Raji (cell line): Measurements from ENCODE around the gene HPS5.

ENCODE experiments used
- POLR2A ChIP-seq: IDR thresholded peaks from 2 replicates; pipeline ENCODE4 v1.6.1; 2011; ENCODE audit warnings: low read depth, low read length, control low read depth; ENCODE audit not compliant: insufficient read depth

The HPS5 gene

DNA sequence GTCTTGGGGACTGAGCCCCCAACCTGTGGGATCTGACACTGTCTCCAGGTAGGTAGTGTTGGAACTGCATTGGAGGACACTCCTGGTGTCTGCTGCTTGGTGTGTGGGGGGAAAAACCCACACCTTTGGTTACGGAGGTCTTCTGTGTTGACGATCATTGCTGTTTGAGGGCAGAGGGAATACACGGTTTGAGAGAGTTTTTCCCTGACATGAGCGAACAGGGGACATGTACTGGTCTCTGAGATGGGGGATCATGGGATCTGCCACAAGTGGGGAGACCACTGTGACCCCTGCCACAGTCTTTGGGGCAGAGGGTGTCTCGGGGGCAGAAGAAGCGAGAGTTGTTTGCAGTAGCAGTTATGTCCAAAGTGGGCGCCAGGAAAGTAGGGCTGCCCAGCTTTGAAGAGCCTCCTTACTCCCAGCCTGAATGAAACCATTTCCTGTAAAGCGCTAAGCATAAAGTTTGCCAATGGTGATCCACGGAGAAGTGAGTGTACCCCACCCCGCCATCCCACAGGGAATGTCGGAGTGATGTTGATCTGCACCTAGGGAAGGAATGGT lies 68.1 kb downstream of the HPS5 start:
- no peak for TF ChIP-seq POLR2A

DNA sequence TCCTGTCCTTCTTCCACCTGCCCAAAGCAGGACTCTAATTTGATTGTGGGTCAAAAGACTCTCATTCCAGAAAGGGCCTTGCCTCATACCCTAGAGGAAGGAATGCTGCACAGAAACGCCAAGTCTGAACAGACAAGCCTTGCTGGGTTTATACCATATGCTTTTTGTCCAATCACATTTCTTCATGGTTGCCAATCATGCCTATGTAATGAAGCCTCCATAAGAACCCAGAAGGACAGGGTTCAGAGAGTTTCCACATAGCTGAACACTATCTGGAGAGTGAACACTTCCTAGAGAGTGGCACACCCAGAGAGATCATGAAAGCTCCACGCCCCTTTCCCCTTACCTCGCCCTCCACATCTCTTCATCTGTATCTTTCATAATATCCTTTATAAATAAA lies 68.7 kb downstream of the HPS5 start:
- TF ChIP-seq POLR2A, result no peak

DNA sequence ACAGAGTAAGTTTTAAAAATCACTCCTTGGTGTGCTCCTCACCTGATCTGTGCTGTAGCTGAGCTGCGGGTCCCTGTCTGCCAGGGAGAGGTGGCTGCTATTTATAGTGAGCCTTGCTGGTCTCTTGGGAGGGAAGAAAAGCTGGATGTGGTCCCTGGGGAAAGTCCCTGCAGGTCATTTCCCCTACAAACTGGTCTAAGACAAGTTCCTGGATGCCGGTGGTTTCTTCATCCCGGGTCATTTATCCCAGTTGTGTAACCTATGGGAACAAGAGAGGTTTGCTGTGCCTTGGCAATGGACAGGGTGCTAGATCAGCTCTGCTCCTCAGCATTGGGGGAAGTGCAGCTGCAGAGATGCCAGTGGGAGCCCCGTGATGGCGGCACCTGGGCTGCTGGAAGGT lies 73.4 kb downstream of the HPS5 start, which contains the start of gene SAA2:
Gene SAA2 (minus strand): TSS at position 108 of the 400 bp plus-strand sequence. CDS start 657 bp downstream, outside the sequence.
- TF ChIP-seq POLR2A, result no peak

DNA sequence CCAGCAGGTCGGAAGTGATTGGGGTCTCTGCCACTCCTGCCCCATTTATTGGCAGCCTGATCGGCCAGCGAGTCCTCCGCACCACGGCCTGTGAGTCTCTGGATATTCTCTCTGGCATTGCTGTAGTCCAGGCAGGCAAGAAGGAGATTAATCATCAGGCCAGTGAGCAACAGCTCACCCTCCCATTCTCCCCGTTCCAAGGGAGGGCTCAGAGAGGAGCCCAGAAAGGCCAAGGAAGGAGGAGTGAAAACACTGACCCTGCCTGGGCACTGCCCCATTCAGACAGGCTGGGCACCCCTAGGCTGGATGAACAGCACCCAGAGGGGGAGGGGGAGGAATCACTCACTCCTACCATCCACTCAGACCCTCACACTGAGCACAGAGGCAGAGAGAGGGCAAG lies 76.5 kb downstream of the HPS5 start:
- TF ChIP-seq POLR2A, result no peak

DNA sequence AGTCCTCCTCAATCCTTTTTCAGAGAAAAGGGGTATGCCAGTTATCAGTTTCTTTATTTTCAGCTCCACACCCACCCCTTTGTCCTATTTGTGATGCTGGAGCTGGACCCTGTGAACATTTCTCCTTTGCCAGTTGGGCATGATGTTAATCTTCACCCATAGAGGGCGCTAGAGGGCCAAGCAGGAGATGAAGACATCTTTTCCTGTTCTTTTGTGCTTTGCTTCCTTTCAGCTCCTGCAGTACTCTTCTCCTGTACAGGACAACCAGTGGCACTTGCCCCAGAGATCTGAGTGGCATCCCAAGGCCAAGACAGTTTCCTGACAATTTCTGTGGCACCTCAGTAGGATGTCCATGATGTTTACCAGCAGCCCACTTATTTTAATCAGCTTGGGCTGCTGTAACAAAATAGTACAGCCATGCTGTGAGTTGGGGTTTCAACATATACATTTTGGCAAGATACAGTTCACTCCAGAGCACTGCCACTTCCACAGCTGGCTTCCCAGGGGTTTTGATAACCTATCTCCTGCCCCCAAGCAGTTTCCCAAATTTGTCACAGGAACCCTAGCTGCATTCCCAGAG lies 78.1 kb downstream of the HPS5 start:
- TF ChIP-seq POLR2A, result no peak

DNA sequence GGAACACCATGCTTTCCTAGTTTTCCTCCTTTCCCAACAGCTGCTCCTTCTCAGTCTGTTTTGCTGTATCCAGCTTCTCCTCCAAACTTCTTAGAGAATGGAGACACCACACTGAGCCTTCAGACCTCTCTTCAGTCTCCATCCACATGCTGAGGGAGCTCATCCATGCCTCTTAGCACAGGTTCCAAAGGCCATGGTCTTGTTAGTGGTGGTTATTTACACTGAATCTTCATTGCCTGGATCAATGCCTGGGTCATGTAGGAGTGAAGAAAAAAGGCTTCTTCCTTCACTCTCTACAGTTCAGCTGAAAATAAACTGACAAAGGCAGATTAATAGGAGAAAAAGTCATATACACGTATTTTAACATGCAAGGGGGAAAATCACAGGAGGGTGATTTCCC lies 82.3 kb downstream of the HPS5 start:
- TF ChIP-seq POLR2A, result no peak

DNA sequence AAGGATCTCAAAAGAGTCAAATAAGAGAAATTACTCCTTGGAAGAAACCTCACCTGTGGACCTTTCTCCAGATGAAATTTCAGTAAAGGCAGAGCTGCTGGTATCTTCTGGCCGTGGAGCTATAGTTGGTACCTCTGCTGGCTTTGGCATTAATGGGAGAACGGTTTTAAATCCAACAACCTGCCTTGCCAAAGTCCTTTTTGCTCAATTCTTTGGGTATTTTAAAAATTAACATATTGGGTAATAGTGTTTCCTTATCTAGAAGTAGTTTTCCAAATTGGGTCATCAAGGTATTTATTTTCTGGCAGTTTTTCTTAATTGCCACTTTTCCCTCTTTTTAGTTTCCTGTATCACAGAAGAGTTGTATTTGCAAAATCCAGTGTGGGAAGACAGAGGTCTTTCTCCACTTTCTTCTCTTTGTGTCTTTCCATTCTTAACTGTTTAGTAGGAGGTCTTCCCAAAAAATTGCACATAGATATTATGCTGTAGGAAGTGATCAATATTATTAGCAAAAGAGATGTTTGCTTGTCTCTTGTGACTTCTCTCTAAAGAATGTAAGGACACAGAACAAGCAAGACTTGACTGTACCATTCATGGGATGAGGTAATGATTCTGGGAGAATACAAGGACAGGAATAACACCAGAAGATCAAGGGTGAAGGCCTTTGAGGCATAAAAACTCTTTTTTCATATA lies 85.1 kb downstream of the HPS5 start, which contains the start of gene SAA4:
Gene SAA4 (minus strand): TSS at position 139 of the 693 bp plus-strand sequence. CDS start 876 bp downstream, outside the sequence.
- TF ChIP-seq POLR2A, result no peak

DNA sequence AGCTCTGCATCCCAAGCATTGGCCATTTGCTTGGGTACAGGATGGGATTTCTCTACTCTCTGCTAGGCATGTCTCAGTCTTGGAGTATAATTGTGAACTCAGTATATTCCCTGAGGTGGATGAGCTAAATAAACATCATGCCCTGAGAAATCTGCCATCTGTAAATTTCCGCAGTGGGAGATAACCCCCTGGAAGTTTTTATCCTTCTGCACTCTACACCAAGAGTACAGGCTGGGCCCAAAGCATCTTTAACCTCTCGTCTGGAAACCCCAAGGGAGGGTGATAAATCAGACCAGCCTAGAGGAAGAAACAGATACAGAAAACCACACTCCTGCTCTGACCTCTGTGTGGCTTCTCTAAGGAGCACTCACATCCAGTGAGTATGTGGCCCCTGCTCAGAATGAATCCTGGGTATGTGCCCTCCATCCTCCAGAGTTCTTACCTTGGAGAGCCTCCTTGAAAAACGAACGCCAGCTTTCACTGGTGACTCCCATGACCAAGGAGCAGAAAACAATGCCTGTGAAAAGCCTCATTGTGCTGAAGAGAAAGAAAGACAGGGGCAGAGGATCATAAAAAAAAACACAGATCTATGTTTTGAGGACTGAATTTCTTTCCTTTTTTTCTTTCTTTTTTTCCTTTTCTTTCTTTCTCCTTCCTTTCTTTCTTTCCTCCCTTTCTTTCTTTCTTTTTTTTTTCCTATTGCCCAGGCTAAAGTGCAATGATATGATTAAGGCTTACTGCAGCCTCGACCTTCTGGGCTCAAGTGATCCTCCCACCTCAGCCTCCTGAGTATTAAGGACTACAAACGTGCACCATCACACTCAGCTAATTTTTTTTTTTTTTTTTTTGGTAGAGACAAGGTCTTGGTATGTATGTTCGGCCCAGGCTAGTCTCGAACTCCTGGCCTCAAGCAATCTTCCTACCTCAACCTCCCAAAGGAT lies 86.3 kb downstream of the HPS5 start:
- no peak for TF ChIP-seq POLR2A

DNA sequence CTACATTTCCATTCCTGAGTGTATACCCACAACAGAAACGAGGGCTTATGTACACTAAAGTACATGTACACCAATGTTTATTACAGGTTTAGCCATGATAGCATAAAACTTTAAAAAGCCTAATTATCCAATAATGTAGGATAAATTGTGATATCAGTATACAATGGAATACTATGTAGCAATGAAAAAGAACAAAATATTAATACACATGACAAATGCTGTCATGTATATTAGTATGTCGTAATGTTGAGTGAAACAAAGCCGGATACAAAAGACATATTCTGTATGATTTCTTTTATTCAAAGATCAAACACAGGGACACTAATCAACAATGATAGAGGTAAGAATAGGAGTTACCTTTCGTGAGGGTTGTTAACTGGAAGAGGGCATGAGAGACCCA lies 88.0 kb downstream of the HPS5 start:
- no peak for TF ChIP-seq POLR2A

DNA sequence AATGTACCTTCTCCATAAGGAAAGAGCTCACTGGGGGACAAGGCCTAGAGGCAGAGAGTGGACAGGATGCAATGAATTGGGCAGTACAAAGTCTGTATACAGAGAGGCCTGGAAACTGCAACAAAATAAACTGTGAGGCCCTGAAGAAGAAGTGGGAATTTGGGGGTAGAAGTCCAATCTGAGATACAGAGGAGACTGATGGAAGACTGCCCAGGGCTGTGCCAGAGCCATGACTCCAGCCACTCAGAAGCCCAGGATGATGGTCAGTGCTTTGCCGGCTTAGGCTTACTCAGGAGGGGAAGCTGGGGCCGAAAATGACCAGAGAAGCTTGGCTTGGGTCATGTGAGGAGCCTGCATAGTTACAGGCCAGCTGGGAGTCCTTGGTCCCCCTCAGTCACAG lies 91.1 kb downstream of the HPS5 start:
- TF ChIP-seq POLR2A, result no peak

DNA sequence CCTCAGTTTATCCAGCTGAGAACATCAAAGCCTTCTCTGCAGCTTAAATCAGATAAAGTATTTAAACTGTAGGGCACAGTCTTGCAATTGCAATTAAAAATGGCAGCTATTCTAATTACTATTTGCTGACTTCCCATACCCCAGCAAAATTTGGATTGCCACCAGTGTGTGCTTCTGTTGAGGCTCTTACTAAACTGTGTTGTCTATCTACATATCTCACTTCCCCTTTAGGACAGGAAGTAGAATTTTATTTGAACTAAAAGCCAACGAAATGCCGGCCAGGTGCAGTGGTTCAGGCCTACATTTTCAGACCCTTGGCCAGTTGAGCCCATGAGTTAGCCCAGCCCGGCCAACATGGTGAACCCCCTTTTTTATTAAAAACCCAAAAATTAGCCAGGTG lies 92.4 kb downstream of the HPS5 start:
- no peak for TF ChIP-seq POLR2A
